ENCODE data around the gene SLC50A1. TPM values are rescaled to one million over a fixed set of nuclear protein-coding genes. Genes with fewer than 3 reads are reported as not detected.
A peak's percentile ranks its signal among the peaks of the same experiment; 100 is the strongest.

Gene SLC50A1
- total and polyA plus RNA-seq, 9 of the 15 experiments (the other 6 are each of a cell fraction or from before 2014, with no cell fraction given) = 46.5 to 132 (median 91.9) TPM

DNA sequence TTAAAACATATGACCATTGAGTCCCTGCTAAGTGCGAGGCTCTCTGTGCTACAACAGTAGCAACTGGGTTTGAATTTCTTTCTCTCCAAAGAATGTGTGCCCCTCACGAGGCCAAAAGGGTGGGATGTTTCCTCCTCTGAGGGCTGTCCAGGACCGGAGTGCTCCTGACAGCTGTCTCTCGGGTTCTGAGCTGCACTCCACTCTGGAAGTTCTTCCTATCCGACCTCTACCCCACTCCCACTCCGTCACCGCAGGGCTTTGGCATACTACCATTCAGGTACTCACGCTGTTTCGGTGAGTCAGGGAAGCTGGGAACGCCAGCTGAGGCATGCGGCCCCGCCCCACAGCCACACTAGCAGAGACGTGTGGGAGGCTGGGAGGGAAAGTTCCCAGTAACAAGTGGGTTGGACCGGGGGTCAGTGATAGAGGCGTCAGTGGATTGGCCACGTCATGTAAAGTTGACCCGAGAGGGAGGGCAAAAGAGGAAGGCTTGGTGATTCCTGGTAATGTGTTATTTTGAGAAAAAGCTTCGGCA is 705 bp upstream of the SLC50A1 start (continued):
- no peak for TF ChIP-seq CBFA2T2 (conservative IDR thresholded peaks at IDR 0.05)
- peak; percentile 80 for TF ChIP-seq DACH1 (IDR thresholded peaks at IDR 0.05; ENCODE audit: partially characterized antibody)
- no peak for TF ChIP-seq ZNF431 (CRISPR knock-in tag; IDR thresholded peaks at IDR 0.05)
- no peak for TF ChIP-seq ARHGAP35 (IDR thresholded peaks at IDR 0.05; ENCODE audit: partially characterized antibody)
- no peak for TF ChIP-seq ELF4 (CRISPR knock-in tag; IDR thresholded peaks at IDR 0.05)
- TF ChIP-seq, protein P1, sequence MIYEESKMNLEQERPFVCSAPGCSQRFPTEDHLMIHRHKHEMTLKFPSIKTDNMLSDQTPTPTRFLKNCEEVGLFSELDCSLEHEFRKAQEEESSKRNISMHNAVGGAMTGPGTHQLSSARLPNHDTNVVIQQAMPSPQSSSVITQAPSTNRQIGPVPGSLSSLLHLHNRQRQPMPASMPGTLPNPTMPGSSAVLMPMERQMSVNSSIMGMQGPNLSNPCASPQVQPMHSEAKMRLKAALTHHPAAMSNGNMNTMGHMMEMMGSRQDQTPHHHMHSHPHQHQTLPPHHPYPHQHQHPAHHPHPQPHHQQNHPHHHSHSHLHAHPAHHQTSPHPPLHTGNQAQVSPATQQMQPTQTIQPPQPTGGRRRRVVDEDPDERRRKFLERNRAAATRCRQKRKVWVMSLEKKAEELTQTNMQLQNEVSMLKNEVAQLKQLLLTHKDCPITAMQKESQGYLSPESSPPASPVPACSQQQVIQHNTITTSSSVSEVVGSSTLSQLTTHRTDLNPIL (CRISPR knock-in tag; IDR thresholded peaks at IDR 0.05) = no peak
- TF ChIP-seq ZNF436 (CRISPR knock-in tag; IDR thresholded peaks at IDR 0.05) = no peak
- TF ChIP-seq ZNF668 (CRISPR knock-in tag; IDR thresholded peaks at IDR 0.05) = no peak
- TF ChIP-seq MCM2 (IDR thresholded peaks at IDR 0.05; ENCODE audit: low read depth) = no peak
- TF ChIP-seq ETS2 (tag; IDR thresholded peaks at IDR 0.05; ENCODE audit: borderline replicate concordance, poor library complexity, severe bottlenecking) = no peak
- TF ChIP-seq, protein P2, sequence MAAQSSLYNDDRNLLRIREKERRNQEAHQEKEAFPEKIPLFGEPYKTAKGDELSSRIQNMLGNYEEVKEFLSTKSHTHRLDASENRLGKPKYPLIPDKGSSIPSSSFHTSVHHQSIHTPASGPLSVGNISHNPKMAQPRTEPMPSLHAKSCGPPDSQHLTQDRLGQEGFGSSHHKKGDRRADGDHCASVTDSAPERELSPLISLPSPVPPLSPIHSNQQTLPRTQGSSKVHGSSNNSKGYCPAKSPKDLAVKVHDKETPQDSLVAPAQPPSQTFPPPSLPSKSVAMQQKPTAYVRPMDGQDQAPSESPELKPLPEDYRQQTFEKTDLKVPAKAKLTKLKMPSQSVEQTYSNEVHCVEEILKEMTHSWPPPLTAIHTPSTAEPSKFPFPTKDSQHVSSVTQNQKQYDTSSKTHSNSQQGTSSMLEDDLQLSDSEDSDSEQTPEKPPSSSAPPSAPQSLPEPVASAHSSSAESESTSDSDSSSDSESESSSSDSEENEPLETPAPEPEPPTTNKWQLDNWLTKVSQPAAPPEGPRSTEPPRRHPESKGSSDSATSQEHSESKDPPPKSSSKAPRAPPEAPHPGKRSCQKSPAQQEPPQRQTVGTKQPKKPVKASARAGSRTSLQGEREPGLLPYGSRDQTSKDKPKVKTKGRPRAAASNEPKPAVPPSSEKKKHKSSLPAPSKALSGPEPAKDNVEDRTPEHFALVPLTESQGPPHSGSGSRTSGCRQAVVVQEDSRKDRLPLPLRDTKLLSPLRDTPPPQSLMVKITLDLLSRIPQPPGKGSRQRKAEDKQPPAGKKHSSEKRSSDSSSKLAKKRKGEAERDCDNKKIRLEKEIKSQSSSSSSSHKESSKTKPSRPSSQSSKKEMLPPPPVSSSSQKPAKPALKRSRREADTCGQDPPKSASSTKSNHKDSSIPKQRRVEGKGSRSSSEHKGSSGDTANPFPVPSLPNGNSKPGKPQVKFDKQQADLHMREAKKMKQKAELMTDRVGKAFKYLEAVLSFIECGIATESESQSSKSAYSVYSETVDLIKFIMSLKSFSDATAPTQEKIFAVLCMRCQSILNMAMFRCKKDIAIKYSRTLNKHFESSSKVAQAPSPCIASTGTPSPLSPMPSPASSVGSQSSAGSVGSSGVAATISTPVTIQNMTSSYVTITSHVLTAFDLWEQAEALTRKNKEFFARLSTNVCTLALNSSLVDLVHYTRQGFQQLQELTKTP (IDR thresholded peaks at IDR 0.05; ENCODE audit: low read depth in 1 of 2, partially characterized antibody in 2 of 2) = peak in 1 of 2 experiments; percentile 40
- no peak for TF ChIP-seq ZNF778 (CRISPR knock-in tag; IDR thresholded peaks at IDR 0.05)
- TF ChIP-seq CREM (IDR thresholded peaks at IDR 0.05; ENCODE audit: low read depth) = peak; percentile 91
- TF ChIP-seq TCF3 (CRISPR knock-in tag; IDR thresholded peaks at IDR 0.05) = peak; percentile 50; the same call in 1 of the 2 replicates
- peak; percentile 27; the same call in 1 of the 2 replicates for TF ChIP-seq MAFK (IDR thresholded peaks at IDR 0.05; ENCODE audit: low read length)
- no peak; a peak in 1 of 4 replicates for TF ChIP-seq FOXA3 (CRISPR knock-in tag; conservative IDR thresholded peaks at IDR 0.05 in 1 of 2, IDR thresholded peaks at IDR 0.05 in 1 of 2)
- no peak for TF ChIP-seq ZNF124 (CRISPR knock-in tag; IDR thresholded peaks at IDR 0.05)
- TF ChIP-seq, protein P3, sequence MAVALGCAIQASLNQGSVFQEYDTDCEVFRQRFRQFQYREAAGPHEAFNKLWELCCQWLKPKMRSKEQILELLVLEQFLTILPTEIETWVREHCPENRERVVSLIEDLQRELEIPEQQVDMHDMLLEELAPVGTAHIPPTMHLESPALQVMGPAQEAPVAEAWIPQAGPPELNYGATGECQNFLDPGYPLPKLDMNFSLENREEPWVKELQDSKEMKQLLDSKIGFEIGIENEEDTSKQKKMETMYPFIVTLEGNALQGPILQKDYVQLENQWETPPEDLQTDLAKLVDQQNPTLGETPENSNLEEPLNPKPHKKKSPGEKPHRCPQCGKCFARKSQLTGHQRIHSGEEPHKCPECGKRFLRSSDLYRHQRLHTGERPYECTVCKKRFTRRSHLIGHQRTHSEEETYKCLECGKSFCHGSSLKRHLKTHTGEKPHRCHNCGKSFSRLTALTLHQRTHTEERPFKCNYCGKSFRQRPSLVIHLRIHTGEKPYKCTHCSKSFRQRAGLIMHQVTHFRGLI (CRISPR knock-in tag; IDR thresholded peaks at IDR 0.05) = no peak
- TF ChIP-seq, protein P4, sequence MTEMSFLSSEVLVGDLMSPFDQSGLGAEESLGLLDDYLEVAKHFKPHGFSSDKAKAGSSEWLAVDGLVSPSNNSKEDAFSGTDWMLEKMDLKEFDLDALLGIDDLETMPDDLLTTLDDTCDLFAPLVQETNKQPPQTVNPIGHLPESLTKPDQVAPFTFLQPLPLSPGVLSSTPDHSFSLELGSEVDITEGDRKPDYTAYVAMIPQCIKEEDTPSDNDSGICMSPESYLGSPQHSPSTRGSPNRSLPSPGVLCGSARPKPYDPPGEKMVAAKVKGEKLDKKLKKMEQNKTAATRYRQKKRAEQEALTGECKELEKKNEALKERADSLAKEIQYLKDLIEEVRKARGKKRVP (CRISPR knock-in tag; IDR thresholded peaks at IDR 0.05) = no peak
- TF ChIP-seq, protein P5, sequence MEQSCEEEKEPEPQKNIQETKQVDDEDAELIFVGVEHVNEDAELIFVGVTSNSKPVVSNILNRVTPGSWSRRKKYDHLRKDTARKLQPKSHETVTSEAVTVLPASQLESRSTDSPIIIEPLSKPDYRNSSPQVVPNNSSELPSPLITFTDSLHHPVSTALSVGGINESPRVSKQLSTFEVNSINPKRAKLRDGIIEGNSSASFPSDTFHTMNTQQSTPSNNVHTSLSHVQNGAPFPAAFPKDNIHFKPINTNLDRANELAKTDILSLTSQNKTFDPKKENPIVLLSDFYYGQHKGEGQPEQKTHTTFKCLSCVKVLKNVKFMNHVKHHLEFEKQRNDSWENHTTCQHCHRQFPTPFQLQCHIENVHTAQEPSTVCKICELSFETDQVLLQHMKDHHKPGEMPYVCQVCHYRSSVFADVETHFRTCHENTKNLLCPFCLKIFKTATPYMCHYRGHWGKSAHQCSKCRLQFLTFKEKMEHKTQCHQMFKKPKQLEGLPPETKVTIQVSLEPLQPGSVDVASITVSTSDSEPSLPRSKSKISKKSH (CRISPR knock-in tag; IDR thresholded peaks at IDR 0.05) = no peak

Data from K562 (cell line).